Endothelial cell of umbilical vein (primary cell): Measurements from ENCODE around the gene RTEL1. TPM values are rescaled to one million over a fixed set of nuclear protein-coding genes. Genes with fewer than 3 reads are reported as not detected.

ENCODE experiments used
- BruUV-seq: library from RNA; stranded (reverse); fragments of 400-500 nt; replicated peaks from 2 replicates; lab custom pipeline; 2021; lab: Mats Ljungman, UMichigan
- CTCF ChIA-PET: fragments of 300-600, 350-600 bp; sonication (Branson Sonifier 250); formaldehyde crosslinking; loops from one replicate; lab custom pipeline; 2021; ENCODE audit warnings: antibody characterized with exemption, inconsistent platforms; lab: Charles Lee
- POLR2A ChIA-PET: fragments of 300-600, 350-600 bp; sonication (Branson Sonifier 250); formaldehyde crosslinking; loops from one replicate; lab custom pipeline; 2021; ENCODE audit warnings: antibody characterized with exemption, inconsistent platforms; lab: Charles Lee
- DNase-seq: peaks from one replicate; pipeline ENCODE4 v3.0.0-alpha.2; 2011; ENCODE audit warnings: low read depth, low spot score
- FAIRE-seq: peaks from 2 replicates; lab custom pipeline; 2011; peaks lifted over from hg19 to GRCh38; lab: Jason Lieb, UNC
- H2AFZ ChIP-seq: 2 replicates; pipeline ENCODE4 v1.6.0; 2012; ENCODE audit warnings: low read depth, low read length, control low read depth, inconsistent platforms
- H3K27ac ChIP-seq: 2 replicates; pipeline ENCODE4 v1.5.1; 2011; ENCODE audit warnings: low read depth, mild to moderate bottlenecking, control low read depth, low read length, moderate library complexity; ENCODE audit not compliant: insufficient read depth
- H3K27me3 ChIP-seq, 2 experiments: 2 replicates each; pipeline versions ENCODE4 v1.6.0 to v1.6.1; 2011; ENCODE audit warnings: low read length in 2 of 2, mixed read lengths in 1 of 2; ENCODE audit not compliant: control insufficient read depth in 2 of 2, insufficient read depth in 2 of 2
- H3K36me3 ChIP-seq, 2 experiments: 2 replicates in 1 of 2; 3 replicates in 1 of 2; pipeline ENCODE4 v1.5.1; 2011; ENCODE audit warnings: low read length in 2 of 2, mild to moderate bottlenecking in 1 of 2, moderate library complexity in 1 of 2; ENCODE audit not compliant: control insufficient read depth in 2 of 2, insufficient read depth in 2 of 2; ENCODE audit errors: extremely low read depth in 1 of 2
- H3K4me1 ChIP-seq: 3 replicates; pipeline ENCODE4 v1.5.1; 2011; ENCODE audit warnings: mild to moderate bottlenecking, low read length; ENCODE audit not compliant: control insufficient read depth, insufficient read depth; ENCODE audit errors: extremely low read depth
- H3K4me2 ChIP-seq: 2 replicates; pipeline ENCODE4 v1.6.1; 2011; ENCODE audit warnings: low read length, control low read depth, mixed read lengths; ENCODE audit not compliant: insufficient read depth
- H3K4me3 ChIP-seq, 3 experiments: fragments of 200-600 bp in 1 of 3; sonication (generic), shearing (Covaris generic) in 1 of 3; replicated peaks in 1 of 3; 2 replicates each; pipeline ENCODE4 v1.5.1; 2011 to 2016; ENCODE audit warnings: control low read depth in 3 of 3, low read length in 3 of 3, mild to moderate bottlenecking in 2 of 3, inconsistent platforms in 1 of 3, low read depth in 1 of 3, moderate library complexity in 1 of 3; ENCODE audit not compliant: insufficient read depth in 1 of 3
- H3K79me2 ChIP-seq: 2 replicates; pipeline ENCODE4 v1.6.0; 2012; ENCODE audit warnings: low read length, inconsistent platforms; ENCODE audit not compliant: control insufficient read depth, insufficient read depth
- H3K9ac ChIP-seq: replicated peaks from 2 replicates; pipeline ENCODE3; 2011; ENCODE audit warnings: low read length, control low read depth; ENCODE audit not compliant: insufficient read depth; ENCODE audit errors: extremely low read depth
- H3K9me1 ChIP-seq: replicated peaks from 3 replicates; pipeline ENCODE4 v1.6.0; 2011; ENCODE audit warnings: mild to moderate bottlenecking, low read length; ENCODE audit not compliant: control insufficient read depth, insufficient read depth; ENCODE audit errors: extremely low read depth
- H3K9me3 ChIP-seq: replicated peaks from 2 replicates; pipeline ENCODE4 v1.5.1; 2012; ENCODE audit warnings: low read length, inconsistent platforms; ENCODE audit not compliant: control insufficient read depth, insufficient read depth
- H4K20me1 ChIP-seq: replicated peaks from 2 replicates; pipeline ENCODE3; 2011; ENCODE audit warnings: mild to moderate bottlenecking, low read length; ENCODE audit not compliant: control insufficient read depth, insufficient read depth; ENCODE audit errors: extremely low read depth
- CTCF ChIP-seq, 2 donors: IDR thresholded peaks; 1 replicate in 1 of 2; 2 replicates in 1 of 2; pipeline ENCODE4 v1.5.1; 2011; ENCODE audit warnings: low read length in 2 of 2, mild to moderate bottlenecking in 2 of 2, moderate library complexity in 2 of 2, control low read depth in 1 of 2, inconsistent platforms in 1 of 2, low read depth in 1 of 2; ENCODE audit not compliant: insufficient read depth in 1 of 2; ENCODE audit errors: extremely low read depth in 1 of 2
- EZH2 ChIP-seq: IDR thresholded peaks from 2 replicates; pipeline ENCODE4 v1.6.1; 2012; ENCODE audit warnings: borderline replicate concordance, low read depth, mild to moderate bottlenecking, moderate library complexity, low read length, inconsistent platforms; ENCODE audit not compliant: severe bottlenecking
- FOS ChIP-seq: IDR thresholded peaks from 2 replicates; pipeline ENCODE4 v1.6.1; 2011; ENCODE audit warnings: mild to moderate bottlenecking, low read length, moderate library complexity, borderline replicate concordance; ENCODE audit not compliant: insufficient read depth
- GATA2 ChIP-seq: IDR thresholded peaks from 2 replicates; pipeline ENCODE4 v1.7.0; 2011; ENCODE audit warnings: low read depth, mild to moderate bottlenecking, moderate library complexity, mixed read lengths, low read length; ENCODE audit not compliant: insufficient read length, insufficient read depth
- JUN ChIP-seq: IDR thresholded peaks from 2 replicates; pipeline ENCODE4 v1.6.1; 2011; ENCODE audit warnings: borderline replicate concordance, low read depth; ENCODE audit not compliant: insufficient read length, insufficient read depth
- MAX ChIP-seq: IDR thresholded peaks from 2 replicates; pipeline ENCODE4 v1.6.1; 2011; ENCODE audit not compliant: insufficient read depth, insufficient read length
- MYC ChIP-seq: IDR thresholded peaks from one replicate; pipeline ENCODE4 v1.6.1; 2011; ENCODE audit warnings: mild to moderate bottlenecking, low read depth, low read length
- POLR2A ChIP-seq: IDR thresholded peaks from 2 replicates; pipeline ENCODE4 v1.6.1; 2012; ENCODE audit warnings: low read depth, mild to moderate bottlenecking, control low read depth, low read length
- POLR2AphosphoS5 ChIP-seq: IDR thresholded peaks from 2 replicates; pipeline ENCODE4 v1.6.1; 2012; ENCODE audit warnings: low read depth, mild to moderate bottlenecking, control low read depth, low read length, moderate library complexity; ENCODE audit not compliant: insufficient read depth
- dilution Hi-C: fragments of 300-500 bp; cut with MboI; formaldehyde crosslinking; loops from one replicate; pipeline ENCODE4 v1.15.0; 2019; ENCODE audit warnings: low sequenced_read_pairs; ENCODE audit not compliant: extremely low pct_ligation_motif_present
- intact Hi-C: fragments of 100-400 bp; cut with micrococcal nuclease; formaldehyde crosslinking; loops from one replicate; pipeline ENCODE4 v1.10.0; 2022
- polyA plus RNA-seq, 4 experiments: library from polyadenylated mRNA; depleted of rRNA in 3 of 4; stranded (reverse) in 3 of 4; unstranded in 1 of 4; fragments of >200 nt; gene quantifications; 2 replicates each; pipeline versions ENCODE4 v1.2.1 to v1.2.3, GENCODE V29; 2011 to 2012; ENCODE audit warnings: missing spikeins in 1 of 4
- total RNA-seq: library from RNA; stranded (reverse); gene quantifications from 2 replicates; pipeline ENCODE4 v1.2.3, GENCODE V29; 2021

The RTEL1 gene
- total and polyA plus RNA-seq, 2 donors (not counting 3 experiments of a cell fraction or from before 2014, with no cell fraction given) = 17.0 to 44.9 TPM

GRCh38 chr20:63635431-63636141, 22.5 kb upstream of the RTEL1 start:
- H3K4me3 ChIP-seq = no peak overlapping the region
- no peak overlapping the region for H3K4me2 ChIP-seq
- H3K36me3 ChIP-seq = no peaks in the 10 kb centered on the region
- DNase-seq (no peak), FAIRE-seq (no peak)
- H3K27ac ChIP-seq = no peak overlapping the region
- TF ChIP-seq FOS (no peak), POLR2AphosphoS5 (no peak)
- no peaks in the 10 kb centered on the region for H4K20me1 ChIP-seq
- dilution Hi-C loops = no loop called here
- H3K9me1 ChIP-seq = no peaks in the 10 kb centered on the region
- no peak overlapping the region for H3K9ac ChIP-seq
- no peaks in the 10 kb centered on the region for H3K9me3 ChIP-seq
- BruUV-seq = no TSS peak
- CTCF ChIA-PET = interaction anchor here (1.0 kb wide), 1 partner anchor 97 kb away, joined by 5 read pairs; no protein-coding TSS in a partner anchor
- POLR2A ChIA-PET = no interaction called here
- no peaks in the 10 kb centered on the region for H3K79me2 ChIP-seq
- no peak overlapping the region for H2AFZ ChIP-seq
- H3K4me1 ChIP-seq = peaks cover 5% of the 10 kb centered on the region
- intact Hi-C loops = no loop called here
- no peaks in the 10 kb centered on the region for H3K27me3 ChIP-seq

GRCh38 chr20:63636752-63637628, 21.1 kb upstream of the RTEL1 start:
- dilution Hi-C loops = no loop called here
- no peaks in the 10 kb centered on the region for H3K27me3 ChIP-seq
- H3K4me2 ChIP-seq = no peak overlapping the region
- no peak for TF ChIP-seq EZH2
- no peak for TF ChIP-seq POLR2AphosphoS5
- no peak for TF ChIP-seq POLR2A
- TF ChIP-seq CTCF (IDR thresholded peaks at IDR 0.05; ENCODE audit: extremely low read depth in 1 of 2, insufficient read depth in 1 of 2, low read depth in 1 of 2, low read length in 2 of 2) = no peak
- TF ChIP-seq MYC = no peak
- no peak for TF ChIP-seq GATA2
- no peak for TF ChIP-seq JUN
- no peak for TF ChIP-seq FOS
- TF ChIP-seq MAX = no peak
- BruUV-seq = no TSS peak
- ChIA-PET POLR2A (no interaction called here), CTCF (interaction anchor here (1.3 to 1.9 kb wide), 2 partner anchors 10 to 16 kb away, joined by 3 to 5 read pairs; partner anchors contain the start of genes GMEB2 and STMN3)
- no peak overlapping the region for H3K9ac ChIP-seq
- no peaks in the 10 kb centered on the region for H3K79me2 ChIP-seq
- peaks cover 2% of the 10 kb centered on the region for H3K4me1 ChIP-seq
- H3K9me1 ChIP-seq = no peaks in the 10 kb centered on the region
- no peak overlapping the region for H2AFZ ChIP-seq
- H3K9me3 ChIP-seq = no peaks in the 10 kb centered on the region
- no peaks in the 10 kb centered on the region for H3K36me3 ChIP-seq
- DNase-seq (no peak), FAIRE-seq (no peak)
- intact Hi-C loops = no loop called here
- no peak overlapping the region for H3K27ac ChIP-seq
- H3K4me3 ChIP-seq = no peak overlapping the region
- H4K20me1 ChIP-seq = no peaks in the 10 kb centered on the region
